Measurements from ENCODE around the gene FANCC.

Gene FANCC

GRCh38 chr9:95098391-95098921 lies 219.1 kb downstream of the FANCC start:
- TF ChIP-seq CTCF (IDR thresholded peaks at IDR 0.05; ENCODE audit: extremely low read depth, missing control alignments), result no peak
- DNase-seq (ENCODE audit: low spot score), result no peak

GRCh38 chr9:95097279-95097678 lies 220.2 kb downstream of the FANCC start:
- TF ChIP-seq CTCF (IDR thresholded peaks at IDR 0.05; ENCODE audit: extremely low read depth, missing control alignments), result no peak
- DNase-seq (ENCODE audit: low spot score), result no peak

- TF ChIP-seq CTCF (IDR thresholded peaks at IDR 0.05; ENCODE audit: extremely low read depth, missing control alignments), result no peak
- DNase-seq (ENCODE audit: low spot score), result no peak
These were observed 220.7 kb downstream of the FANCC start for GRCh38 chr9:95096807-95097206.

GRCh38 chr9:95096381-95096780 lies 221.1 kb downstream of the FANCC start:
- no peak for DNase-seq (ENCODE audit: low spot score)
- no peak for TF ChIP-seq CTCF (IDR thresholded peaks at IDR 0.05; ENCODE audit: extremely low read depth, missing control alignments)

- TF ChIP-seq CTCF (IDR thresholded peaks at IDR 0.05; ENCODE audit: extremely low read depth, missing control alignments), result no peak
These were observed 221.7 kb downstream of the FANCC start for GRCh38 chr9:95095641-95096355.

GRCh38 chr9:95094002-95094401 lies 223.5 kb downstream of the FANCC start:
- no peak for TF ChIP-seq CTCF (IDR thresholded peaks at IDR 0.05; ENCODE audit: extremely low read depth, missing control alignments)
- no peak for DNase-seq (ENCODE audit: low spot score)

More at GRCh38 chr9:95095641-95096355, 221.7 kb downstream of the FANCC start:
- DNase-seq (ENCODE audit: low spot score), result no peak

GRCh38 chr9:95093586-95093985 lies 223.9 kb downstream of the FANCC start:
- no peak for TF ChIP-seq CTCF (IDR thresholded peaks at IDR 0.05; ENCODE audit: extremely low read depth, missing control alignments)
- DNase-seq (ENCODE audit: low spot score), result no peak

Measured in GM20000 (cell line).